GM06990 (cell line): ENCODE data around the gene DNAH8.
"Not testable (repeated sequence)": the region's sequence is repeated elsewhere in the genome, so short reads cannot be mapped to it uniquely, and the experiment has no call there.

Experiments used
- DNase-seq: peaks from one replicate; pipeline ENCODE4 v3.0.0-alpha.2; 2011; ENCODE audit not compliant: insufficient read length; ENCODE audit errors: extremely low read depth
- H3K27me3 ChIP-seq: replicated peaks from 2 replicates; pipeline ENCODE4 v1.6.0; 2011; ENCODE audit warnings: low read length; ENCODE audit not compliant: control insufficient read depth, insufficient read depth
- H3K36me3 ChIP-seq: 2 replicates; pipeline ENCODE4 v1.5.1; 2011; ENCODE audit warnings: low read length; ENCODE audit not compliant: control insufficient read depth, insufficient read depth
- H3K4me3 ChIP-seq: replicated peaks from 2 replicates; pipeline ENCODE4 v1.5.1; 2011; ENCODE audit warnings: low read depth, mild to moderate bottlenecking, control low read depth, low read length
- CTCF ChIP-seq: IDR thresholded peaks from 2 replicates; pipeline ENCODE4 v1.5.1; 2011; ENCODE audit warnings: low read length, control low read depth, mild to moderate bottlenecking, inconsistent platforms; ENCODE audit not compliant: insufficient read depth, poor library complexity, severe bottlenecking

DNAH8 gene

GRCh38 chr6:38789256-38789655 lies 74.1 kb downstream of the DNAH8 start:
- TF ChIP-seq CTCF, result no peak
- no peak for DNase-seq
- H3K4me3 ChIP-seq, result no peak overlapping the region
- no peaks in the 10 kb centered on the region; the same call in 1 of the 2 replicates for H3K36me3 ChIP-seq
- H3K27me3 ChIP-seq, result no peaks in the 10 kb centered on the region

GRCh38 chr6:38792356-38792755 lies 77.2 kb downstream of the DNAH8 start:
- DNase-seq, result no peak
- TF ChIP-seq CTCF, result no peak
- Histone ChIP-seq H3K4me3 (no peak overlapping the region), H3K27me3 (no peaks in the 10 kb centered on the region), H3K36me3 (no peaks in the 10 kb centered on the region; the same call in 1 of the 2 replicates)

- DNase-seq, result no peak
- no peaks in the 10 kb centered on the region for H3K27me3 ChIP-seq
- TF ChIP-seq CTCF, result no peak
- H3K4me3 ChIP-seq, result no peak overlapping the region
- no peaks in the 10 kb centered on the region; the same call in 1 of the 2 replicates for H3K36me3 ChIP-seq
These were observed 79.6 kb downstream of the DNAH8 start for GRCh38 chr6:38794682-38795081.

- TF ChIP-seq CTCF, result no peak
These were observed 80.9 kb downstream of the DNAH8 start for GRCh38 chr6:38796006-38796405.

GRCh38 chr6:38796437-38796836 lies 81.3 kb downstream of the DNAH8 start:
- not testable (repeated sequence) for H3K4me3 ChIP-seq, DNase-seq, H3K27me3 ChIP-seq, H3K36me3 ChIP-seq

More at GRCh38 chr6:38796006-38796405, 80.9 kb downstream of the DNAH8 start:
- Histone ChIP-seq H3K4me3 (no peak overlapping the region), H3K36me3 (no peaks in the 10 kb centered on the region; the same call in 1 of the 2 replicates), H3K27me3 (no peaks in the 10 kb centered on the region)
- no peak for DNase-seq

- Histone ChIP-seq H3K27me3 (no peaks in the 10 kb centered on the region), H3K4me3 (no peak overlapping the region), H3K36me3 (no peaks in the 10 kb centered on the region; the same call in 1 of the 2 replicates)
- TF ChIP-seq CTCF, result no peak
- no peak for DNase-seq
These were observed 81.7 kb downstream of the DNAH8 start for GRCh38 chr6:38796850-38797249.
